PC-3 (cell line): ENCODE results near the gene CABLES1.

Experiments
- EZH2phosphoT487 ChIP-seq: fragments of 300-600 bp; sonication (generic); IDR thresholded peaks from 2 replicates; pipeline ENCODE4 v1.6.1; 2018; ENCODE audit warnings: mild to moderate bottlenecking, antibody characterized with exemption, low read length, borderline replicate concordance
- TF ChIP-seq, protein P1 (sequence below): fragments of 300-600 bp; sonication (generic); conservative IDR thresholded peaks from 2 replicates; pipeline ENCODE4 v1.5.1; 2017; ENCODE audit warnings: antibody characterized with exemption, low read depth, mild to moderate bottlenecking, low read length

DNA sequence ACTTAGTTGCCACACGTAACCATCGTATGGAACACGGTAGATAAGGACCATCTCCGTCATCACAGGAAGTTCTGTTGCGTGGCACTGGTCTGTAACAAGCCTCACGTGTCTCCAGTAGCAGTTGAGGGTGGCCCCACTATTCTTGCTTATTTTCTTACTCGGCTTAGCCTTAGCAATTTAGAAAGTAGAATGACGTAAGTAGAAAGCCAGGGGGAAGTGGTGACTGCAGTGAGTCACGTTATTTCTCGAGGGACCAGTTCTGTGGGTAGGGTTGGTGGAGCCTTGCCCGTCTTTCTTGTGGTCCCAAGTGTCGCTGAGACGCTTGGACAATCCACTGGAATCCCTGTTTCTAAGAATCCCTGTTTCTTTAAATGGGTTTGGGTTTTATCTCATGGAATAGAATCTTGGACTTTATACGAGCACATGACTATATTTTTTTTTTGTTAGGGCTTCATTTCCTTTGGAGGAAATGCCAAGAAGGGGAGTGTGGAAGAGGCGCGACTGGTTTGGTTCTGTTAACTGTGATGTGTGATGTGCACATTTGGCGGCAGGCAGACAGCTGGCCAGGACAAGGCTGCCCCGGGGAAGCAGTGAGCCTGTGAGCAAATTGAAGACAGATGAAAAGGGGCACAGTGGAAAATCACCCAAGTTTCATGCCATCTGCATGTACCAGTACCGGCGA, 96.2 kb downstream of the CABLES1 start:
- TF ChIP-seq, protein P1, sequence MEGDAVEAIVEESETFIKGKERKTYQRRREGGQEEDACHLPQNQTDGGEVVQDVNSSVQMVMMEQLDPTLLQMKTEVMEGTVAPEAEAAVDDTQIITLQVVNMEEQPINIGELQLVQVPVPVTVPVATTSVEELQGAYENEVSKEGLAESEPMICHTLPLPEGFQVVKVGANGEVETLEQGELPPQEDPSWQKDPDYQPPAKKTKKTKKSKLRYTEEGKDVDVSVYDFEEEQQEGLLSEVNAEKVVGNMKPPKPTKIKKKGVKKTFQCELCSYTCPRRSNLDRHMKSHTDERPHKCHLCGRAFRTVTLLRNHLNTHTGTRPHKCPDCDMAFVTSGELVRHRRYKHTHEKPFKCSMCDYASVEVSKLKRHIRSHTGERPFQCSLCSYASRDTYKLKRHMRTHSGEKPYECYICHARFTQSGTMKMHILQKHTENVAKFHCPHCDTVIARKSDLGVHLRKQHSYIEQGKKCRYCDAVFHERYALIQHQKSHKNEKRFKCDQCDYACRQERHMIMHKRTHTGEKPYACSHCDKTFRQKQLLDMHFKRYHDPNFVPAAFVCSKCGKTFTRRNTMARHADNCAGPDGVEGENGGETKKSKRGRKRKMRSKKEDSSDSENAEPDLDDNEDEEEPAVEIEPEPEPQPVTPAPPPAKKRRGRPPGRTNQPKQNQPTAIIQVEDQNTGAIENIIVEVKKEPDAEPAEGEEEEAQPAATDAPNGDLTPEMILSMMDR, result no peak
- no peak for TF ChIP-seq EZH2phosphoT487
